ENCODE data around the gene AHDC1.

The AHDC1 gene

GRCh38 chr1:27583479-27583878, 20.5 kb downstream of the AHDC1 start:
- no peak for DNase-seq (ENCODE audit: low read depth in 4 of 4, low spot score in 1 of 4)

DNA sequence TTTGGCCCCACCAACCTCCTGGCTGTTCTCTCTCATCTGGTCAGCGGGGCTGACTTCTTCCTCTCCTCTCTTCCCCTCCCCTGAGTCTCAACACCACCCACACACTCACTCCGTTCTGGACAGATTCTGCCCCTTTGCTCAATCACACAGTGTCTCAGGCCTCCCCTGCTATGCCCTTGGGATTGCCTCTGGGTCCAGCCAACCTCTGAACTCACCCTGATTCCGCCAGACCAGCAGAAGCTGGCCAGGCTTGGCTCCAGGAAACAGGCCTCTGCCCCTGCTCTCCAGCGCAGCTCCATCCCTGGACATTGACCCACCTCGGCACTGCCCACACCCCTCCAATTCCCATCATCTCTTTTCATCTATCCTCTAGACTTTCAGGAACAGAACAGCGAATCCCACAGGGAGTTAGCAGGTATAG, 22.1 kb downstream of the AHDC1 start:
- no peak for DNase-seq (ENCODE audit: low read depth in 4 of 4, low spot score in 1 of 4)

DNA sequence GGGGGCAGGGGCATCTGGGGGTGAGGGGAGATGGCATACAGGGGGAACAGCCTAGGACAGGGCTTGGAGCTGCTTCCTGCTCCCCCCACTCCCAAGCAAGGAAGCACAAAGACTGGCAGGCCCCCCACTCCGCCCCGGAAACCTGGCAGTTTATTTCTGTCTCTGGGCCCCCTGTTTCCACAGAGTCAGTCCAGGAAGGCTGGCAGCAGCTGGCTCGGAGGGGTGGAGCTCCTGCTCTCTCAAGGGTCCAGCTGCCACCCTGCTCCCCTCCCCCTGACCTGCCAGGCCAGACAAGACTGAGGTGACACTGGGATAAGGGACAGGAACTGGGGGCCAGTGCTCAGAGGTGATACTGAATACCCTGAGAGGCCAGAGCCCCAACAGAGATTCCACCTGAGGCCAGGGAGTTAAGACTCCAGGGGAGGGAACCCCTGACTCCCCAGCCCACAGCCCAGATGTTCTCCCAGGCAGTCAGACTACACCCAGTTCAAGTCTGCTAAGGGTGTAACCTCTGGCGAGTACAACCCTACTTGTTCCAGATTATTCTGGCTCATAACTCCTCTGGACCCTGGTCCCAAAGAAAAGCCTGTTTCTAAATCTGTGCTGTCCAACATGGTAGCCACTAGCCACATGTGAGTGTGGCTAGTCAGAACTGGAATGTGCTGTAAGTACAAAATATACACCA, 26.3 kb downstream of the AHDC1 start:
- no peak for DNase-seq (ENCODE audit: low read depth in 4 of 4, low spot score in 1 of 4)

DNA sequence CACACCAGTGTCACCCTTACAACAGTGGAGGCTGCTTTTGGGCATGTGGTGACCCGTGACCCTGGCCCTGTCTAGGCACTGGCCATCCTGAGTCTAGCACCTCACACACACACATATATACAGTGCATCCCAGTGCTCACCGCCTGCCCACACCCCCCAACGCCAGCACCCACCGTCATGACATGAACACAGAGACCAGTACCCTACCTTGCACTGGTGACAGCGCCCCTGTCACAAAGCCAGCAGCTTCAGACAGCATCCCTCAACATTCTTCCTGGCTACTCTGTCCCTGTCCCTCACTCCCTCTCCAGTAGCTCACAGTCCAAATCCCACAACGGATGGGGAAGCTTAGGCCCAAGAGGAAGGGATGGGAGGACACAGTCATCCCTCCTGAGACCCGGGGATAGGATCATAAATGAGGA, 27.1 kb downstream of the AHDC1 start:
- no peak for DNase-seq (ENCODE audit: low read depth in 4 of 4, low spot score in 1 of 4)

GRCh38 chr1:27575840-27576331, 28.1 kb downstream of the AHDC1 start:
- DNase-seq (ENCODE audit: low read depth in 4 of 4, low spot score in 1 of 4), result no peak

DNA sequence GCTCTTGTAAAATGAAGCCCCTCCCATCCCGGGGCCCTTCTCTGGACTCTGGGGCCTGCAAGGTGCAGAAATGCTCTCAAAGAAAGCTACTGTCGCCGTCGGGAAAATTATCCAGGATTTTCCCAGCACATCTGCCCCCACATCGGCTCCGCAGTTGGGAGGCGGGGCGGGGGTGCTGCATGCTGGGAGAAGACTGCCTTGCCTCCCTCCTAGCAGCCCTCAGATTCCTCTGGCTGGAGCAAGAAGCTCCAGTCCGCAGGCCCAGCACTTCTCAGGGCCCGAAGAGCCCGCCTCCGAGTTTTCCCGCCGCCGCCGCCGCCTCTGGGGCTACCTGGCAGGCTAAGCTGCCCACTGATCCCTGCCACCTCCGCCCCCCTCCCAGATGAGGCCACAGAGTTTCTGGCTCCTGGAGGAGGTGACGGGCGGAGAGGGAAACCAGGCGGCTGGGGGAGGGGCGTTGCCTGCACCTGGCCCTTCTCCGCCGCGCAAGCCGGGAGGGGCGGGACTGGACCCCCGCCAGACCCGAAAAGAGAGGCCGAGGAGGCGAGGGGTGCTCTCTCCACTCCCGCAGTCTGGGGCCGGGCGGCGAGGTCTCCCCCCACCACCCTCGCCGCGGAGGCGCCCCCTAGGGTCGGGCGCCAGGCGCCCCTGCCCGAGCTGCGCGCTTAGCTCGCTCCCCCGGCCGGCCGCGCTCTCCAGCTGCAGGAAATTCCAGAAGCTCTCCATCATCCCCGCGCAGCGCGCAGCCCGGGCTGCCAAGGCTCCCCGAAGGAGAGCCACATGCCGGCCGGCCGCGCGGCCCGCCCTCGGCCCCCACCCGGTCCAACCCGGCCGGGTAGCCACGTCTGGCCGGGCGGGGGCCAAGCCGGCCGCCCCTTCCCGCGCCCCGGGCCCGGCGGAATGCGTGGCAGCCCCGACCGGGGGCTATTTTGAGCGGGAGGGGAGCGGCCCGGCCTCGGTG, 28.8 kb downstream of the AHDC1 start:
- DNase-seq (ENCODE audit: low read depth in 4 of 4, low spot score in 1 of 4), result no peak

- no peak for DNase-seq (ENCODE audit: low read depth in 4 of 4, low spot score in 1 of 4)
Observed at GRCh38 chr1:27574001-27574781, 29.8 kb downstream of the AHDC1 start.

DNA sequence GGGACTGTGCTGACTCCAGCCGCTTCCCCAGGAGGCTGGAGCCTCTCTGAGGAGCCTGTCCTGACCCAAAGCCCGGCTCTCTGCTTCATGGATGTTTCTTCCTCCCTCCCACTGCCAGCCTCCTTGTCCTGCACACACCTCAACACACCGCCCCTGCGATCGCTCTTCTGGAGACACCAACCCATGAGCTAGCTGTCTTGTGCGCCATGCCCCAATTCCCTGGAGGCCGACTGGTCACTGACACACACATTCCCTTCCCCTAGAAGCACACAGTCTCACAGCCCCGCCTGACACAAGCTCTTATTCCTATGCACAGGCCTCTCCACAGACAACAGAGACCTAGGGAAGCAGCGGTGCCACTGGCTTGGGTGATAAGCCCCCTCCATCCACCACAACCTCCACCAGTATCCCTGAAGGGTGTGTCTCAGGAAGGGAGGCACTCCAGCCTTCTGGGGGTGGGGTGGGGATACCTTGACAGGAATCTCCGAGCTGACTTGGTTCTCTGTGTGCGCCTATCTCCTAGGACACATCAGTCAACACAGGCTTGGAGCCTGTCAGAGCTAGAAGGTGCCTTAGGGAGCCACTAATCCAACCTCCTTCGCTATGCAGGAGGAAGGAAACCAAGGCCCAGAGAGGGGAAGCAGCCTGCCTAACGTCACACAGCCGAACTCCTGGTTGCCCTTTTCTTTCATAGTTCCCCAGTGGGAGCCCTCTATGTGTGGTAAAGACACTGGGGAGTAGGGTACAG, 31.1 kb downstream of the AHDC1 start:
- no peak for DNase-seq (ENCODE audit: low read depth in 4 of 4, low spot score in 1 of 4)

DNA sequence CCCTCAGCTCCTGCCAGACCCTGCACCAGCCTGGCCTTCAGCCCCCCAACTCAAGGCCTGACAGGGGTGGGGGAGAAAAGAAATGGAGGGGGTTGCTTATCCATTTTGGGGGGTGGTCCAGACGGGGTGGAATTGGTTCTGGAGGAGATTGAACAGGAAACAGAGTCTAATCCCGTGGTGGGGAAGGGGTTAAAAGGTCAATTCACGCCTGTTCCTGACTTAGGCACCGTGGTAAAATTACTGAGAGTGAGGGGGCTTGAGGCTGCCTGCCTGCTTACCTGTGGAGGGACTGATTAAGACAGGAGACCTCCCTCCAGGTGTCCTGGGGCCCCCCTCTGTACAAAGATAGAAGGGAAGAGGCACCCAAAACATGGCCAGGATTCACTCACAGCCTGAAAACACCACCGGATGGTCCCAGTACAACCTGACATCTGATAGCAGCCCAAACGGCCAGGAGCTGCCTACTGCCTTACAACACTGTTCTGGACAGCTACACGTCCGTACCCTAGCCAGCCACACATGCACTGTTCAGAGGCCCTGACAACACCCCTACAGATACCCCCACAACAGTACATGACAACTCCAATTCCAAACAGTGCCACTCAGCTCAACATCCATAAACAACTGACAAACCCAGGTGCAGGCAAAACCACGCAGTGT, 31.8 kb downstream of the AHDC1 start:
- no peak for DNase-seq (ENCODE audit: low read depth in 4 of 4, low spot score in 1 of 4)

DNA sequence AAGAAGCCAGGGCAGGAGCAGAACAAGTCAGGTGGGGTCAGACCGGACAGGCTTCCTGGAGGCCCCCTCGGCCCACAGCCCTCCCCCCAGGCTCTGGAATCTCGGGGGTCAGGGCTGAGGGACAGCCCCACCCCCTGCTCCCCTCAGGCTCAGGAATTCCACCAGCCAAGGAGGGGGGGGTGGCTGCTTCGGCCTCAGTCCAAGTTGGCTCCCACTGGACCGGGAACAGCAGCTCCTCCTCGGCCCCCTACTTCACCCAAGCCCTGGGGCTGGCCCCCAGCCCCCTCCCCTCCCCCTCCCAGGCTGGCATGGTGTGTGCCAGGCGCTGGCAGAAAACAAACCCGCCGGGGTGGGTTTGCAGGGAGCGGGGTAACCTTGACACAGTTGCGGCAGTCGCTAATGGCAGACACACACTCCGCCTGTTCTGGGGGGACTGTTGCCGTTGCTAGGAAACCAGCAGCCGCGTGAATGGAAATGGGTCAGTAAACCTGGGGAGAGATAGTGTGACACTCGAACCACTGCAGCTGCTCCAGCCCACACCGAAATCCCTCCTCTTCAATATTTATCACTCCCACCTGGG, 32.4 kb downstream of the AHDC1 start:
- DNase-seq (ENCODE audit: low read depth in 4 of 4, low spot score in 1 of 4), result no peak

- DNase-seq (ENCODE audit: low read depth in 4 of 4, low spot score in 1 of 4), result no peak
Observed at GRCh38 chr1:27570784-27571183, 33.2 kb downstream of the AHDC1 start.

DNA sequence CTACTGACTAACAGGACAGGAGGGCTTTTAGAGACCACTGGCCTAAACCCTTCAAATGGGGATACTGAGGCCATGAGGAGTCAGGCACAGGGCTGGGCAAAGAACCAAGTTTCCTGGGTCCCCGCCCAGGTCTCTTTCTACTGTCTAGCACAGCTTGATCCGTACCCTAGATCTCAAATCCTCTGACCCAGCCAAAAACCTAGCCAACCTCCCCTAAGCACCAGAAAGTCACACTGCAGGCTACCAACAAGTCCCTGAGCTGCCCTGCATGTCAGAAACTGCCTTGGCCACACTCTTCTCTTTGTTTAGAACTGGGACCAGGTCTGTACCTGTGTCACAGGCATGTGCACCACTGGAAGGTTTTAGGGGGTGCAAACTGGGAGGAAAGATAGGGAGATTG, 33.6 kb downstream of the AHDC1 start:
- DNase-seq (ENCODE audit: low read depth in 4 of 4, low spot score in 1 of 4), result no peak

DNA sequence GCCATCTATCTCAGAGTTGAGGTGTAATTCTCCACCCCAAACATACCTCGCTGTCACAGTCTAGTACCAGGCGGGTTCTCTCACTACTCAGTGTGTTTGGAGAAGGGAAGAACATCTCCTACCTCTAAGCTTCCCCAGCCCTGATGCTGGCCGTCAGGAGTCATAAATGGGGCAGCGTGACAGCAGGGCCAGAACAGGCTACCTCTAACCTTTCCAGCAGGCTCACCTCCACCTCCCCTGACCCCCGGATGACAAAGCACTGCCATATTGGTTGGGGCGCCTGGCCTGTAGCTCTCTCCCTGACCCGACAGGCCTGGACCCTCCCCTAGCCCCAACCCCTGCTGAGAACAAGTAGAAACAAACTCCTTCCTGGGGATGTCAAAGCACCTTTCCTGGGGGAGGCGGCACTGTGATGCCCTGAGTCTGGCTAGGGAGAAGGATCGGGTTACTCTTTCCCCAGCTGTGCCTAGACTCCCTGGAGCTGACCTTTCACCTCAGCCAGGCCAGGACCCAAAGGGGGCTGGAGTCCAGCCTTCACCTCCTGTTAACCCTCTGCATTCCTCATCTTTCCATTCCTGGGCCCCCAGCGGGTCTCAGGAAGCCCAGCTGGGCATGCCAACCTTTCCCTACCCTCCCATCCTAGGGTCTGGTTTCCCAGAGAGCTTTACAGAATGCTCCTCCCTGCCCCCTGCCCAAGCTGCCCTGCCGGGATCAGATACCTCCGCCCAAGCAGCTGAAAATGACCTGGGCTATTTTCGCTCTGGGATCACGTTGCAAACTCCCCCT, 34.2 kb downstream of the AHDC1 start:
- DNase-seq (ENCODE audit: low read depth in 4 of 4, low spot score in 1 of 4), result no peak

DNA sequence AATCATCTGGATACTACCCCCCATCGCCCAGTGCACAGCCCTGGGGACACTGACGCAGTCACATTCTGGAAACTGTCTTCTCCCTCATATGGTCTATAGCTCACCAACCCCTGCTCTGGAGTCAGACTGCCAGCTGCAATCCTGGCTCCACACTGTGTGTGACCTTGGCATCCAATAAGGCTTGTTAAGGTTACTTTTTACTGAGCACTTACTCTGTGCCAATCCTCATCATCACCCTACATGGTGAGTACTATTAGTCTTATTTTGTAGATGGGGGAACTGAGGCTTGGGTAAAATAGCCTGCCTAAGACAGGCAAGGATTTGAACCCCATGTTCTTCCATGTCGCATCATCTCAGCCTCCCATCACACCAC, 34.9 kb downstream of the AHDC1 start:
- DNase-seq (ENCODE audit: low read depth in 4 of 4, low spot score in 1 of 4), result no peak

GRCh38 chr1:27568300-27569087, 35.5 kb downstream of the AHDC1 start:
- DNase-seq (ENCODE audit: low read depth in 4 of 4, low spot score in 1 of 4), result peak; percentile 64 to 96 (median 83)

GRCh38 chr1:27567971-27568299, 36.0 kb downstream of the AHDC1 start:
- DNase-seq (ENCODE audit: low read depth in 4 of 4, low spot score in 1 of 4), result no peak

DNA sequence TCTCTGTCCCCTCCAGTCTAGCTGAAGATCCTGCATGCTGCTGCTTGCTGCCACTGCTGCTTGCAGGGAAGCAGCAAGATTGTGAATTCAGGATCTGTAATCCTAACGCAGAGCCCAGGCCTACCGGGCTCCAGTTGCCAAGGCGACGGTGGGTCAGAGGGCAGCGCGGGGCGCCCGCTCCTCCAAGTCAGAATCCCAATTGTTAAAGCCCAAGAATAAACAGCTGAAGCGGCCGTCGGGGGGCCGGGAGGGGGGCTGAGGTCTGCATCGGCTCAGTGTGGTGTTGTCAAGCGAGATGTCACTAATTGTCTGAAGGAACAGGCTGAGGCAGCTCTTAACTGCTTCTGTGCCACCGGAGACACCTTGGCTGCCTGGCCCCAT, 36.8 kb downstream of the AHDC1 start:
- DNase-seq (ENCODE audit: low read depth in 4 of 4, low spot score in 1 of 4), result no peak

DNA sequence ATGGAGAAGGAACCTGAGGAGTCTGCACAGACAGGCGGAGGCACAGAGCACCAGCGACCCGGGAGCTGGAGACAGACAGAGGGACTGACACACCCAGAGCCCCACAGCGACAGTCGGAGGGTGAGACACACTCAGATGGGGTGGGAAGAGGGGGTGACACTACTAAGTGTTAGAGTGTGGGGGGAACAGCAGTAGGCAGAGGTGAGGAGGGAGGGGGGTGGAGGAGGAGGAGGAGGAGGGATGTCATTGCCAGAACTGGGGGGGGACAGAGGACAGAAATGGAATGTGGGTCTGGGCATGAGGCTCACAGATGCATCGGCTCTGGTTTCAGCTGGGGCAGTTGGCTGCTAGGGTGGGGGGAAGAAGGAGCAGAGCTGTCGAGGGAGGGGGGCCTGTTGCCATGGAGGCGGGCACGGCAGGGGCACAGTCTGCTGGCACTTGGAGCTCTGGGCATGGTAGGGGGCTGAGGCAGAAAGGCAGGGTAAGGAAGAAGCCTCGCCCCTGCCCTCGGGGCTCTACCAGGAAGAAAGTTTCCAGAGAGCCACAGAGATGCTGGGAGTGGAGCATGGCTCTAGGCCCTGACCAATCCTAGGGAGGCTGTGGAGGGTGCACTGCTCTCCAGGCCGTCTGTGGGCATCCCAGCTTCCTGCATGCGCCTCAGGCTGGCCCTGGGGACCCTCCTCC, 37.3 kb downstream of the AHDC1 start:
- DNase-seq (ENCODE audit: low read depth in 4 of 4, low spot score in 1 of 4), result no peak
